ENCODE results near the gene MRPL21.

The MRPL21 gene

GRCh38 chr11:68930991-68931855 lies 27.6 kb upstream of the MRPL21 start:
- no peak for TF ChIP-seq CTCF (IDR thresholded peaks at IDR 0.05; ENCODE audit: low read depth, low read length)
- no peak overlapping the region for H3K4me3 ChIP-seq (ENCODE audit: low read depth, low read length)

- no peak overlapping the region for H3K4me3 ChIP-seq (ENCODE audit: low read depth, low read length)
- no peak for TF ChIP-seq CTCF (IDR thresholded peaks at IDR 0.05; ENCODE audit: low read depth, low read length)
These were observed 26.3 kb upstream of the MRPL21 start for GRCh38 chr11:68929706-68930570.

DNA sequence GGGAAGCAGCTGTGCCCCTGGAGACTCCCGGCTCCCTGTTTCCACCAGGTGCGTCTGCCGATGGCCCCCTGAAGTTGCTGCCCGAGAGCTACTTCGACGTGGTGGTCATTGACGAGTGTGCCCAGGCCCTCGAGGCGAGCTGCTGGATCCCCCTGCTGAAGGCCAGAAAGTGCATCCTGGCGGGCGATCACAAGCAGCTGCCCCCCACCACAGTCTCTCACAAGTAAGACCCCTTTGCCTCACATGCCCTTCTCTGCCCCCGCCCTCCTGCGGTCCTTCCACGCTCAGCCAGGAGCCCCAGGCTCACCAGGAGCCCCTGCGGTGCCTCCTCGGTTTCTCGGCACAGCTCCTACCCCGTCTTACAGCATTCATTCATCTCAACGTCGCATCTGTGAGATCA lies 25.5 kb upstream of the MRPL21 start:
- no peak for TF ChIP-seq CTCF (IDR thresholded peaks at IDR 0.05; ENCODE audit: low read depth, low read length)
- H3K4me3 ChIP-seq (ENCODE audit: low read depth, low read length) = no peak overlapping the region

DNA sequence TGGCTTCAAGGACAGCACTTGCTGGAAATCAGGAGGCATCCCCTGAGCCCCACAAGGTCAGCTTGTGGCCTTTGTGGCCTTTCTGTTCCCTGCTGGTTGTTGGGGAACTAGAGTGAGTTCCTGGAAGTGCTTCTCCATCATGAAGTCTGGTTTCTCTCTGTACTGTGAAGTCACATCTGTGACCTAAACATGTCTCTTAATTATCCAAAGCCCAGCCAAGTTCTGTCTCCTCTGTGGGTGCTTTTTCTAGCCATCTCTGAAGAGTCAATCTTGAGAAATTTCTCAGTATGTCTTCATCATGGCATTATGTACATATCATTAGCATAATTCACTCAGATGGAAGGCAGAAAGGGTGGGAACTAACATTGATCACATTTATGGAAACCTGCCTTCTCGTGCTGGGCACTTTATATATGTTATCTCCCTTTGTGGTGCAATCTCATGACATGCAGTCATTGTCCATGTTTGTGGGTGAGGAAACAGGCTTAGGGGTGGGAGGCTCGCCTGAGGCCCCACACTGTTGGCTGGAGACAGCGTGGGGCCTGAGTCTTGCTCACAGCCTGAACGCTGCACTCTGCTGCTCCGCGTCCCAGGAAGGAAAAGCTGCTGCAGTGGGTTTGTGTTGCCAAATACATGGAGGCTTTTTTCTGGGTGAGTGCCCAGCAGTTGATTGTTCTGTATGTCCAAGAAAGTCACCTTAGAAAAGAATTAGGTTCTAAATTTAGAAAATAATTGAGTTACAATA lies 24.7 kb upstream of the MRPL21 start:
- TF ChIP-seq CTCF (IDR thresholded peaks at IDR 0.05; ENCODE audit: low read depth, low read length) = no peak
- no peak overlapping the region for H3K4me3 ChIP-seq (ENCODE audit: low read depth, low read length)

DNA sequence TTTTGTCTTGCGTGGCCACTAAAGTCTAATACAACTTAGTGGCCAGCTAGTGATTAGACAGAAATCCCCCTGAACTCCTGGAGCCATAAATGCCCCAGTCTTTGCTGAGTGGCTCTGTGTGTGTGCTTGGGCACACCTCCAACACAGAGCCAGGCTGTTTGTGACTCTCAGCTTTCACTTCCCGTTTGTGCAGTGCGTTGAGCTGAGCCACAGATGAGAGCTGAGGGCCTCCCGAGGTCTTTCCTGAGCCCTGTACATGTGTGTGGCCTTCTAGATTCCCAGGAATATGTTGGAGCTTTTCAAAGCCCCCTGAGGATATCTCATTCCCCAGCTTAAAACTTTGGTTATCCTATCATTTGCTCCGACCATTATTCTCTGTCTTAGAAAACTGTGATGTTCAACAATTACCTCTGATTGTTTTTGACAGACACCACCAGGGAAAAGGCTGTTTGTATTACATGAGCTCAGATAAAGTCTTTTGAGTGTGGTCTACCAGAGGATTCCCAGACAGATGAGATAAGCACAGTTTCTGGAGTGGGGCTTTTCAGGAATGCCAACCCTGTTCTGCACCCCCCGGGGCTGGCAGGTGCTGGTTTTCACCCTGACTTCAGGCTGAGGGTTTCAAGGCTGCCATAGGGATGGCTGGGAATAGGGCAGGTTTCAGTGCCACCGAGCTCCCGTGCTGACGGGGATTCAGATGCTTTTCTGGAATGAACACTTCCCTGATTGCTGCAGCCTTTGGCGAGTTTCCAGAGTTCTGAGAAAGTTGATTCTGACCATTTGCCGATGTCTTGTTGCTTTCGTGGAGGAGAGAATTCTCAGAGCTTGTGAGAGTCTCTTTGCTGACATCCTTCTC lies 23.9 kb upstream of the MRPL21 start:
- H3K4me3 ChIP-seq (ENCODE audit: low read depth, low read length) = no peak overlapping the region

More for the DNA sequence above, 23.9 kb upstream of the MRPL21 start:
- TF ChIP-seq CTCF (IDR thresholded peaks at IDR 0.05; ENCODE audit: low read depth, low read length) = no peak

All from WI38 (cell line).